ENCODE data around the gene CSF1.

CSF1 gene

DNA sequence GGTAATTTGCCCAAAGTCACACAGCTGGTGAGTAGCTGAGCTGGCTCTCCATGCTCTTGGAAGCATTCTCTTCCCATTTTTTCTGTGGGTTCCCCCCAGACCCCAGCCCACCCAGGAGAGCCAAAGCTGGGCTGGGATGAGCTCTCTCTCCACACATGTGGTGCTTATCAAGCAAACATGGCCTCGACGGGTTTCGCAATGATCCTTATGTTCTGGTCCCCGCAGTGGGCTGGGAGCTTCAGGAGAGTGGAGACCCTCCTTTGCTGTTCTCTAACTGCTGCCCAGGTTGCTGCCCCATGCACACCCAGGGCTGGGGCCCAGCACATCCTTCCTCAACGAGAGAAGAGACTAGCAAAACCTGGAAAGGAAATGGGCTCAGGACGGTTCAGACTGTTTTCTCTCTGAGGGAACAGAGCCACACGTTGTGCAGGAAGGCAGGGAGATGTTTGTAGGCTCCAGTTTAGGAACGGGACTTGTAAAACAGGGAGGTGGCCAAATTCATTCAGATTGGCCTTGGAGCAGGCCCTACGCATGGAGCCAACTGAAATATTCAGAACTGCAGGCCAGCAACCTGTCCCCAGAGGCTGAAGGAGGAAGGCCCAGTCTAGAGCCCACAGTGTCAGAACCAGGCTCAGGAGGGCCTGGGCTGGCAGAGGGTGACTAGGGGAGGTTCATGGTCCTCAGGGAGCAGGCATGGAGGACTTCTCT is 27.2 kb upstream of the CSF1 start:
- no peak for DNase-seq

DNA sequence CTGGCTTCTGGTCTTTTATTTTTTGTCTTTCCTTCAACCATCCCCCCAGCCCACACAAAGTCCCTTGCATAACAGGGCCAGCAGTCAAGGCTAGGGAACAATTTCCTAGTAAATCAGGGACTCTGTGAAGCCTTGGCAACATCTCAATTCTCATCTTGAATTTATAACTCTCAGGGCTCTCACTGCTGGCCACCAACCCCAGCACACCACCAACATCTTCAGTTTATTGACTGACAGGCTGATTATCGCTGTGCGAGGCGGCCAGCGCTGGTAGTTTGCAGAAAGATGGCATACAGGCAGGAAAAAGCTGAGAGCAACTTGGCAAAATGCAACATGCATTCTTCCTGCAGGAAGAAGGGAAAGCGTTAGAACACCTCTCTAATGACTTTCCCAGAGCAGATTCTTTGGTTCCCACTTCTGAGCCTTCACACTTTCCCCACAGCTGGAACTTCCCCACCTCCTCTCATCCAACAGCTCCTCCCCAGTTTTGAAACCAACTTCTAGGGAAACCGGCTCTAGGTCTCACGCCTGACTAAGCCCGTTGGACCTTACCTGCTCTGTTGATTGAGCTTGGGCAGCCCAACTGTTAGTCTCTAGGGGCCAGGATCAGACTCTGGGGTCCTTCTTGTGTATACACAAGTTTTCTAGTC is 26.3 kb upstream of the CSF1 start:
- no peak for DNase-seq

DNA sequence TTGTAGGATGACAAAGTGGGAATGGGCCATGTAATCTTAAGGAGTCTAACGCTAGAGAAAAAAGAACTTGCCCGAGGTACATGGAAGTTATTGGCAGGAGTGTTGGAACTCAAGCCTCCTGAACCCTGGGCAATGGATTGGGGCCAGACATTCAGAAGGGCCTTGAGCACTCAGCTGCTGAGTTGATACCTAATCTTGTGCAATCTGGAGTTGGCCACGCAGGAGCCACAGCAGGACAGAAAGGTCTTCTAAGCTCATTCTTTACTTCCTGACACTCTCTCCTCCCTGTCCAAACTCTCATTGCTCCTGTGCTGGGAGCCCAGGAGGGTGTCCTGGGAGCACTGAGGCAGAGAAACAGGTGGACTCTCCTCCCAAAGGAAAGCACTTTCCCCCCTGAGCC is 25.1 kb upstream of the CSF1 start:
- no peak for DNase-seq

DNA sequence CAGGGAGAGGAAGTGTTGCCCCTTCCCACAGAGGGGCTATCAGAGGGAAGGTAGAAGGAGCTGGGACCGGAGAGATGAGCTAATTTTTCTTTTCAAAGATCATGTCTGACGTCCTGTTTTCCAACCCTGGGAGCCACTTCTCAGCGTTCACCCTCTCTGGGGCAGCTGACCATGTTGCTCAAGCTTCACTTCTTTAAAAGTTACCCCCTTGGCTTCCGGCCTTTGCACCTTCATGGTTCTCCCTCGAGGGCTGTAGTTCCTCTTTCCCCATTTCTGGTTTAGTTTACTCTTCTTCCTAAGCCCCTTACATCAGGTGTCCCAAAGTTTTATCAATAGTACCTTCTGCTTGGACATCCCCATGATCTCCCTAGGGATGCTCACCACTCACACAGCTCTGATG is 23.8 kb upstream of the CSF1 start:
- DNase-seq, result no peak

DNA sequence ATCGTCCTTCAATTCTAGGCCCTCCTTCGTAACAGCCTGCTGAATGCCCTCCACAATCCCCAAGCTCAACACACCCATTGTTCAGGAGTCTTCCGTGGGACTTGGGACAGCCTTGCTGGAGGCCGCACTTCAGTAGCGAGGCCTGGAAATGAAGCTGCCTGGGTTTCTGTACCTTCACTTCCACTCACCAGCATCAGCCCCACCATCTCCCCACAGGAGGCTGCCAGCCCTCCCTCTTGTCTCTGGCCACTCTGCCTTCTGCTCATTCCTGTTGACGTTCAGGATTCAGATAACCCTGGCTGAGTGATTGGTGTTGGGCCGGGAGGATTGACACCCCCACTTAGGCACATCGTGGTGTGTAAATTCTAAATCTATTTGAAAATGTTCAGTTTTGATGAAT is 23.4 kb upstream of the CSF1 start:
- no peak for DNase-seq

DNA sequence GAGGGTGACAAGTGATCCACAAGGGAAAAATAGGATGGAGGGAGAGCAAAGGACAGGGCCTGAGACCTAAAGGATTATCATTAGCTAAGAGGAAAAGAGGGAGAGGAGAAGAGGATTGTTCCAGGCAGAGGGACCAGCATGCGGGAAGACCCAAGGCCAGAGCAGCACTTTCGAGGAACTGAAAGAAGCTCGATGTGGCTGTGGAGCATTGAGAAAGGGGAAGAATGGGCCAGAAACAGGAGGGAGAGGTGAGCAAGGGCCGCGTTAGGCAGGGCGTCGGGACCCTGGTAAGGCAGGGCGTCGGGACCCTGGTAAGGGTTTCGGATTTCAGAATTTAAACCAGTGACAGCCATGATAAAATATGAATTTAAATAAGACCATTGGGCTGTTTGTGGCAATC is 22.8 kb upstream of the CSF1 start:
- DNase-seq, result no peak

DNA sequence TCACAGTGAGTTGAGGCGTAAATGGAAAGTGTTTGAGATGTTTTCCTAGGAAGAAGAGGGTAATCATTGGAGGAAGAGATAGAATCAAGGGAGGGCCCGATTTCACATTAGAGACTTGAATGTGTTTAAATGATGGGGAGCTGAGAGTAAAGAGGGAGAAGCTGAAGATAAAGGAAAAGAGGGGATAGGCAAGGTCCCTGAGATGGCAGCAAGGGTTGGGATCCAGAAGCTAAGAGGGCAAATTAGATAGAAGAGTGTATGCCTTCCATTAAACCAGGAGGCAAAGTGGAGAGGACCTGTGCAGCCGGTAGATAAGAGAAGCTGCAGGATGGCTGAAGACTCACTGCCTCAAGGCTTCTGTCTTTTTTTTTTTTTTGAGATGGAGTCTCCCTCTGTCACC is 21.6 kb upstream of the CSF1 start:
- no peak for DNase-seq

DNA sequence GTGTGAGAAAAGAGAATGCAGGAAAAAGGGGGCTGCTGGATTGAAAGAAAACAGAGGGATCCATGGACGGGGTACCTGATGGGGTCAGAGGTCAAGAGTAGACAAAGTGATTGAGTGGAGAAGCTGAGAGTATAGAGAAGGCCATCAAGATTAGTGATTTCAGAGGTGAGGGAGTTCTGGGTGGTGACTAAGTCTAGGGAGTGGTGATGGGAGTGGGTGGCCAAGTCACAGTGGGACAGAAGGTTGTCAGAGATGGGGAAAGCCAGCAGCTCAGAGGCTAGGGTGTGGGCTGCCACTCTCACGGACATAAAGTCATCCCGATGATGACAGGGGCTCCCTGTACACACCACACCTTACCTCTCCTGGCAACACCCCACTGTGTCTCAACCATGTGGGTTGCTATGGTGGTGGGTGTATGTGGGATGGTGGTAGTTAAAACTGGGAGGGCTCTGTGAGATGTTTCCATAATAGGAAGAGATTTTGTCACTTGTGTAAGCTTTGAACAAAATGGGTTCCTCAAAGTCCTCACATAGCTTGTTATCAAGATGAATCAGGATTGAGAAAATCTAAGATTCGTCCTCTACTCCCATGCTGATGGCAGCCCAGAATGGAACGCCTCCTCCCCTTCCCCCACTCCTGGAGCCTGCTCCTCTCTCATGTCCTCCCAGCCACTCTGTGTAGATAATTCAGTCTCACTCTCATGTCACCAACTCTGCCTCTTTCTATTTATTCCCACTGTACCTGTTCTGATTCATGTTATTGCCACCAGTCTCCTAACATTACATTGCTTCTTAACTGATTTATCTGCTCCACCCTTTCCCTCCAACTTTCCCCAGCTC is 20.3 kb upstream of the CSF1 start:
- DNase-seq, result no peak

DNA sequence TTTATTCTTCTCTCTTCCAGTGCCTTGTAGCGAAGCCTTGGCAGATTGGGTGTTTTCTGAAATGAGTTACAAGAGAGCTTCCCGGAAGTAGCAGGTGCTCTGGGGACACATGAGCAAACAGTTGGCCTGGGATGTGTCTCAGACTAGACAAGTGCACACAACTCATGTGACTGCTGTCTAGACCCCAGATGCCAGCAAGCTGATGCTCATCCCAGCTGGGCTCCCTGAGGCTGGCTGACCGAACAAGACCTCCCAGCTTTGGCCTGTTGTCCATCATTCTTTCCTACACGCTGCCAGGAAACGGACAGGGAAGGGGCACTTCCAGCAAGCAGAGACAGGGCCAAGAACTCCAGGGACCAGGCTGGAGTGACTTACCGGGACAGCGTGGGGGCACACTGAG is 18.7 kb upstream of the CSF1 start:
- DNase-seq, result no peak

DNA sequence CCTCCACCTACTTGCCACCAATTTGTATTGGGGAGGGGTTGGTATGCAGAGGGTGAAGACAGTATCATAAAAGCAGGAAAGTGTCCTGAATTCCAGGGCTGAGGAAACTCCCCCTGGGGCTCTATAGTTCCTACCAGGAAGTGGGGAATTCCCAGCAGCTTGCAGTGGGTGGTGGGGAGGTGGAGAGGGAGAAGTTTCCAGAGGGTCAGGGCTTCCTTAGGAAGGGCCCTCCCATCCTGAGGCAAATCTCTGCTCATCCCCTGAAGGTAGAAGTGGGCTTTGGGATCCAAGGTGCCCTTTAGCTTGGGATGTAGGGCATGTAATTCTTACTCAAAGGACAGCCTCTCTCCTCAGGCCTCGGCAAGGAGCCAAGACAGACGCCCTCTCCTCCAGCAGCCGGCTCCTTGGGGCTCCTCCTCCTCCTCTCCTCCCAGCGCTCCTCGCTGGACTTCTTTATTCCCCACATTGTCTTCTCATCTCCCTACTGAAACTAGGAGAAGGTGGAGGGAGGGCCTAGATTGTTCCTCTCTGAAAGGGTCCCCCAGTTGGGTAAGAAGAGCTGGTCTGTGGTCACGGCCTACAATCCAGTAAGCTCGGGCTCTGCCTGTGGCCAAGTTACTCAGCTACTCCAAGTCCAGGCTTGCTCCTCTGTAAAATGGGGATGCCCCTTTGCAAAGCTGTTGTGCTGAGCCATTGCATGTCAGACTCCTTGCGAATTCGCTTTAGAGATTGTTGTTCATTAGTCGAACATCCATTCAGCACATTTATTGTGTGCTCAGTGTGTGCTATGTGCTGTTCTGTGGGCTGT is 17.9 kb upstream of the CSF1 start:
- no peak for DNase-seq

DNA sequence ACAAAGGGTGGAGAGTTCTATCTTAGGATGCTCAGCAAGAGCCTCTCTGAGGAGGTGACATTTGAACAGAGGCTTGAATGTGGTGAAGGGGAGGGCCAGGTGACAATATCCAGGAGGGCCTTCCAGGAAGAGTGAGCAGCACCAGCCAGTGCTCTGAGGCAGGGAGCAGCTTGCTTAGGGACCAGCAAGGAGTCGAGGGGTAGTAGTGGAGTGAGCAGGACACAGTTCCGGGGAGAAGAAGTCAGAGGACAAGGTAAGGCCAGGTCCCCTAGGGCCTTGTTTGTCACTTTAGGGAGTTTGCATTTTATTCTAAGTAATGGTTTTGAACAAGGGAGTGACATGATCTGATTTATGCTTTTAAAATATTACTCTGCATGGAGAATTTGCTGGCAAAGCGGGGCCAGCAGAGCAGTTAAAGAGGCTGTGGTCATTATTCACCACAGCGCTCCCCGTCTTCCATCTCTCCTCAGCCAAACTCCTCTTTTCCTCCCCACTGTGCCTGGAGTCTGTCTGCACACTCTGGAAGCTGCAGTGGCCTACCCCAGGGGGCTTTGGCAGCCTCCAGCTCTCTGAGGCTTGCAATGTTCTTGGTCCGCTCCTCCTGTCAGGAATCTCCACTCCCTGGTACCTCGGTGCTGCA is 17.0 kb upstream of the CSF1 start:
- DNase-seq, result no peak

DNA sequence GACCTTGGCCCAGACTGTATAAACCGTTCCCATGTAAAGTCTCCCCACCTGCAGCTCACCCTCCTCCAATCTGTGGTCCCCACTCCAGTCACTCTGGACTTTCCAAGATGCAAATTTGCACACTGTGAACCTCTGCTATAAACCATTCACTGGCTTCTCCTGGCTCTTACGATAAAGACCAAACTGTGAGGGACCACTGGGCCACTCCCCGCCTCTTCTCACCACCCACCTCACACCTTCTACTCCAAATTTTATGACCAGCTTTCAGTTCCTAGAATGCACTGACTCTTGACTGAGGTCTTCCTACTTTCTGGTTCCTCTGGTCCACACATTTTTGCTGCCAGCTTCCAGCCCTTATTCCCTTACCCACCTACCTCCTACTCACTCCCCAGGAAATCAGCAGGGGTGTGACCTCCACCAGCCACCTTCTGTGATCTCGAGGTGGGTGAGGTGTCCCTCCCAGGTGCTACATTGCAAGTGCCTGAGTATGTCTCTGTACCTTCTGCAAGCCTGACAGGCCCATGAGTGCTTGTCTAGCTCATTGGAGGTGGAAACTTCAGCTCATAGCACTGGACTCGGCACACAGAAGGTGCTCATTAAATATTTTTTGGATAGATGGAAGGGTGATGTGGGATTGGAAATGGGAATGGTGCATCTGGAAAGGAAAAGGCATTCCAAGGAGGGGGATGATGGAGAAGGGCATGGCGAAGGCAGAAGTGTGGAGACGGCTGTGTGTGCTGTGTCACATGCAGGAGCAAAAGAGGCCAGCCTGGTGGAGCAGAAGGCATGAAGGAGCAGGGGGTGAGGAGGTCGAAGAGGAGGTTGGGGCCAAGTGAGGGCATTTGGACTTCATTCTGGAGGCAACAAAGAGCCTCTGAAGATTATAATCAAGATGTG is 15.6 kb upstream of the CSF1 start:
- no peak for DNase-seq

DNA sequence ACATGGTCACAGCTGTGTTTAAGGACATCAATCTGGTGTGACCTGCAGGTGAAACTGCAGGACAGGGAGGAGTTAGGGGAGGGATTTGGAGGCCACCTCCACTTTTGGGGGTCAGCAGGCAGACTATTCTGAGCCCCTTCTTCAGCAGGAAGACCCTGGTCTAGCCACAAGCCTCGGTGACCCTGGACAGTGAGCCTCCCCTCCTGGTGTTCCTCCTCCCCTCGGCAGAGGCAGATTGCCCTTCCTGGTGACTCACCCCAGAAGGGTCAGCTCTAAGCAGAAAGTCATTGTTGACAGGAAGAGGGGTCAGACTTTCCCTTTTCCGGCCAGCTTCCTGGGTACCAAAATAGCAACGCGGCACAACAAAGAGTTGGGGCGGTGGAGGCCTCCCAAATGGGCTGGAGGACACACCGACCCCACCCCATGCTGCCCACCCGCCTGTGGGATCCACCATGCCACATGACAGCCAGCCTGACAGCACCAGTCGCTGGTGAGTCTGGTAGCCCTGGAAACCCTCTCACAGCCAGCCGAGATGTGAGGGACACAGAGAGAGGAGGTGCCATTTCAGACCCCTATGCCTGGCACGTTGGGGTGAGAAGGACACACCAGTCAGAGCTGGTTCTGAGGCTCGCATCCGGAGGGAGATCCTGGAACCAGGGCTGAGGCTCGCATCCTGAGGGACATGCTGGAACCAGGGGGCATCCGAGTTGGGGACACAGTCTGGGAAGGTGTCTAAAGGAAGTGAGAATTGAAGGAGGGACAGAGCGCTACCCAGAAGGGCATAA is 14.7 kb upstream of the CSF1 start:
- peak in 1 of 5 donors; percentile 18 for DNase-seq

DNA sequence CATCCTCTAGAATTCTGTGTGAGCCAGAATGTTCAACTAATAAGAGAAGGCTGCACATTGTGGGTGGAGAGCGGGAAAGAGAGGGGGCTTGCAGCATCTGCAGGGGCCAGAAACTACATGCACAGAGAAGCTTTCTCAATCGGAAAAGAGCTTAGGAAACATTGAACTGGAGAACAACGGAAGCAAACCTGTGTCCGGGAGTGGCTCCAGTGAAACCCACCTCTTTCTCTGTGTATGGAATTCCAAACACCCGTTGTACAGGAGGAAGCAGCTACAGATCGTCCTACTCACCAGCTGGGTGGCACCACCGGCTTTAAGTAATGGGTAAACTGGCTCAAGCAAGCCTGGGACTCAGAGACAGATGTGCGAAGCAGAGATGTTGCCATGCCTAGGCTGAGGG is 14.0 kb upstream of the CSF1 start:
- DNase-seq, result no peak

DNA sequence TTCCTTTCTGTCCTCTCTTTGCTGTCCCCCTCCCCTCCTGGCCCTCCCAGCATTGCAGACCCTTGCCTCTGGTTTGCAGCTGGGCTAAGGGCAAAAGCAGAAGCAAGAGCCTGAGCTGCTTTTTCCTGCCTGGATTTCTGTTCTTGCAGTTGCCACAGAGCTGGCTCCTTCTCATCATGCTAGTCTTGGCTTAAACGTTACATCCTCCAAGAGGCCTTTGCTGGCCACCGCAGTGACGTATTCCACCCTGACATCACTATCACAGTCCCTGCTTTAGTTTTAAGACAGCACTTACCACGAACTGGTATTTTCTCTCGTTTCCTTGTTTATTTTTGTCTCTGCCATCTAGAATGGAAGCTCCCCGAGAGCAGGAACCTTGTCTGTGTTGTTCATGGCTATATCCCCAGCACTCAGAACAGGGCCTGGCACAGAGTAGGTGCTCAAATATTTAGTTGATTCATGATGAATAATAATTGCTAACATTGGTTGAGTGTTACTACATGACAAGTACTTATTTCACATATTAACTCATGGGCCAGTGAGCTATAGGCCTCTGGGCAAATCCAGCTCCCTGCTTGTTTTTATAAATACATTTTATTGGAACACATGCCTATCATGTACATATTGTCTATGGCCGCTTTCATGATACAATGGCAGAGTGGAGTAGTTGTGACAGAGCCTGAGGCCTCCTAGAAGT is 13.2 kb upstream of the CSF1 start:
- DNase-seq, result no peak

DNA sequence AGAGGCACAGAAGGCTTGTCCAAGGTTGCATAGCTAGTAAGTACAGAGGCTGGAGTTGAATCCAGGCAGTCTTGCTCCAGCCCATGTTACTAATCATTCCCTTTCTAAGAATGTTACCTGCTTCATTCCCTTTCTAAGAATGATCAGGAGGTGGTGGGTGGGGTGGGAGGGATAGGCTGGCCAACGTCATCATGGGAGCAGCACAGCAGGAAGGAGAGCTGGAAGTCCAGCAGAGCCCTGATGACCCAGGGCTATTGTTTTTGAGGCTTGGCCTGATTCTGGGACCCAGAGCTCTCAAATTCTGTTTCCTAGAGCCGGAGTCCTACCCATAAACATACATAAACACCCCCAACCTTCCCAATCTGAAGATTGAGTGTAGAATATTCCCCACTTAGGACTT is 11.8 kb upstream of the CSF1 start:
- DNase-seq, result no peak

DNA sequence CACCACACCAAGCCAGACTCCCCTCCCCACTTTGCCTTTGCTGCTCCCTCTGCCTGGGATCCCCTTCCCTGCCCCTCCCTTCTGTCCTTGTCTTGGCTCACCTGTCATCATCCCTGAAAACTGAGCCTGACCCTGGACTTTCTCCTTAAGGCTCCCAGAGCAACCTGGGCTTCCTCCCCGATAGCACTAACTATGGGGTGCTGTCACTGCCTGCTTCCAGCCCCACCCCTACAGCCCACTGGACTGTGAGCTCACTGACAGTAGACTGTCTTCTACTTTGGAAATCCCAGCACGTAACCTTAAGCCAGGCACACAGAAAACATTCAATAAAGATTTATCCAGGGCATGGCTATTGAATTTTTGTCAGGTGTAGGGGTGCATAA is 9.5 kb upstream of the CSF1 start:
- DNase-seq, result no peak

DNA sequence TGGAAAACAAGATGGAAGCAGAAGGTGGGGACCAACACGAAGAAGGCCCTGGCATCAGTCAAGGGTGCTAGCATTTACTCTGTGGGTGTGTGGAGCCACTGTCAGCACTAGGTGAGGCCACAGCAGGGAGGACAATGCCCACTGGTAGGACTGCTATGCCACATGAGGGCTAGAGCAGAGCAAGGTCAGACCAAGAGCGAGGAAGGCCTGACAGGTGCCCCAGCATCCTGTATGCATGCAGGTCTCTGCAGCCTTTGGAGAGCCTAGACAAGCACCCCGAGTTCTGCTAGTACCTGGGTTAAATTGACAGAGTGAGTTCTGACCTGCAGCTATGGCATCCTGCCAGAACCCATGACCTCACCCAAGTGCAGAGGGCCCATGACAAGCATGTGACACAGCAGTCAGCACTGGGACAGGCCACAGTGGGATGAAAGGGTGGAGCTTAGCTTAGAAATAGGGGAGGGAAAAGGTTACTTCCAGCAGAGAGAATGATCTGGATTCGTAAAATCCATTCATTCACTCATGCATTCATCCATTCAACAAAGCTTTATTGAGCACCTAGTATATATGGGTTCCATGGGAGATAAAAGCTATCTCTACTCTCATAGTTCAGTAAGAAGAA is 9.0 kb upstream of the CSF1 start:
- no peak for DNase-seq

DNA sequence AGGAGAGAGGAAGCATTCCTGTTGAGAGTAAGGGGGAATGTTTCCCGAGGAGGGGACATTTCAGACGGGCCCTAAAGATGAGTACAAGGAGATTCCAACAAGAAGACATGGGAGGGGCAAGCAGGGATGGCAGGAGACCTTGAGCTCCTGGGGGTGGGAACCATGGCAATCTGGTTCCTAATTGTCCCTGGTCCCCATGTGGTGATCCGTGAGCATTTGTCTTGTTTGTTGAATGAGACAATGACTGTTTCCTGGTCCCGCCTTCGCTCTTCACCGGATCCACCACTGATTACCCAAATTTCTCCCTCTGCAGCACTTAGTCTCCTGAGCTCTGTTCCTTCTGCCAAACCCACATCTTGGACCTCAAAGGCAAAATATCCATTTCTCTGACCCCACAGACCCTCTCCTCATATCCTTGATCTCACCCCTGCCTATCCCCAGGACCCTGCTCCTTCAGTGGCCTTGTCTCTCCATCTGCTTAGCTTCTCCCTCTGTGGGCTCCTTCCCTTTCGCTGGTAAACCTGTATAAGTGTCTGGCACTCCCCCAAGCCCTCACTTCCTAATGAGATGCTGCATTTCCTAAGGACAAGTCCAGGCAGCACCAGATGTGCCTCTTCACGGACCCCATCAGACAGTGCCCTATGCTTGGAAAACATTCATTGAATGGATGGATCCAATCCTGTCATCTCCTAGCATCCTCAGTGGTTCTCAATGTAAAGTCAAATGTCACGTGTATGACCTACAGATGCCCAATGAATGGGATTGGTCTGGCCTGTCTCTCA is 8.3 kb upstream of the CSF1 start:
- no peak for DNase-seq

All from T-helper 1 cell (primary cell).